RWPE1 (cell line): Measurements from ENCODE around the gene SPATA19.

Experiments
- CTCF ChIA-PET: fragments of 350-600 bp; sonication (Branson Sonifier 250); formaldehyde crosslinking; extraction: SDS; loops from one replicate; lab custom pipeline; 2021; lab: Yijun Ruan, JAX
- POLR2A ChIA-PET: fragments of 400-600 bp; formaldehyde crosslinking; extraction: SDS; loops from one replicate; lab custom pipeline; 2020; ENCODE audit warnings: antibody characterized with exemption; ENCODE audit not compliant: low non-redundant PET; lab: Yijun Ruan, JAX
- DNase-seq: peaks from one replicate; pipeline ENCODE4 v3.0.0; 2012; ENCODE audit warnings: low spot score
- H3K27ac ChIP-seq: fragments of 450-650 bp; 2 replicates; pipeline ENCODE4 v1.5.1; 2017
- CTCF ChIP-seq: fragments of 450-650 bp; conservative IDR thresholded peaks from 2 replicates; pipeline ENCODE4 v1.5.1; 2017; ENCODE audit warnings: low read depth, mild to moderate bottlenecking

SPATA19 gene

GRCh38 chr11:133845413-133845812 lies at the start of gene SPATA19:
TSS of gene SPATA19 (minus strand) at chr11:133845513. CDS start at chr11:133845446, 67 bp downstream.
- CTCF ChIA-PET: no interaction called here
- POLR2A ChIA-PET: no interaction called here
- TF ChIP-seq CTCF: no peak
- H3K27ac ChIP-seq: no peak within 1 kb of the TSS
- DNase-seq: no peak

GRCh38 chr11:133895061-133895479 lies 49.8 kb upstream of the SPATA19 start:
- no peak for TF ChIP-seq CTCF
- H3K27ac ChIP-seq: no peak overlapping the region
- ChIA-PET CTCF (no interaction called here), POLR2A (no interaction called here)
- DNase-seq: no peak

- DNase-seq: no peak
- TF ChIP-seq CTCF: no peak
- CTCF ChIA-PET: interaction anchor here (0.6 kb wide), 1 partner anchor 692 kb away, joined by 5 read pairs; no protein-coding TSS in a partner anchor
- POLR2A ChIA-PET: no interaction called here
- H3K27ac ChIP-seq: no peak overlapping the region
Observed at GRCh38 chr11:133893381-133893780, 48.1 kb upstream of the SPATA19 start.

GRCh38 chr11:133892584-133893380 lies 47.5 kb upstream of the SPATA19 start:
- no peak for TF ChIP-seq CTCF
- DNase-seq: no peak
- POLR2A ChIA-PET: no interaction called here
- CTCF ChIA-PET: interaction anchor here (0.6 kb wide), 1 partner anchor 692 kb away, joined by 5 read pairs; no protein-coding TSS in a partner anchor
- H3K27ac ChIP-seq: no peak overlapping the region

GRCh38 chr11:133892126-133892525 lies 46.8 kb upstream of the SPATA19 start:
- no peak for DNase-seq
- POLR2A ChIA-PET: no interaction called here
- no peak overlapping the region for H3K27ac ChIP-seq

GRCh38 chr11:133889893-133890292 lies 44.6 kb upstream of the SPATA19 start:
- ChIA-PET POLR2A (no interaction called here), CTCF (interaction anchor here (0.6 kb wide), 1 partner anchor 186 kb away, joined by 5 read pairs; no protein-coding TSS in a partner anchor)
- no peak for TF ChIP-seq CTCF
- DNase-seq: no peak
- no peak overlapping the region for H3K27ac ChIP-seq

More at GRCh38 chr11:133892126-133892525, 46.8 kb upstream of the SPATA19 start:
- CTCF ChIA-PET: no interaction called here
- TF ChIP-seq CTCF: no peak
